ENCODE results near the gene SLU7.

GRCh38 chr5:160452036-160452435 lies 33.2 kb upstream of the SLU7 start:
- TF ChIP-seq CTCF (IDR thresholded peaks at IDR 0.05 in 2 of 3, conservative IDR thresholded peaks at IDR 0.05 in 1 of 3; ENCODE audit: borderline replicate concordance in 1 of 3, insufficient read depth in 1 of 3, low read depth in 2 of 3, low read length in 2 of 3) (no peak), POLR2A (IDR thresholded peaks at IDR 0.05; ENCODE audit: borderline replicate concordance, extremely low read depth, insufficient read depth, insufficient read length) (no peak), REST (IDR thresholded peaks at IDR 0.05; ENCODE audit: low read depth) (no peak), EZH2 (IDR thresholded peaks at IDR 0.05) (no peak), CEBPB (IDR thresholded peaks at IDR 0.05; ENCODE audit: low read depth) (no peak), ATF3 (IDR thresholded peaks at IDR 0.05) (no peak), POLR2AphosphoS5 (IDR thresholded peaks at IDR 0.05; ENCODE audit: low read depth, low read length) (no peak), JUND (IDR thresholded peaks at IDR 0.05) (no peak), ZFX (IDR thresholded peaks at IDR 0.05) (no peak), YY1 (IDR thresholded peaks at IDR 0.05; ENCODE audit: extremely low read depth, insufficient replicate concordance, low read depth, low read length) (no peak), SP1 (IDR thresholded peaks at IDR 0.05; ENCODE audit: low read depth) (no peak), TCF7L2 (IDR thresholded peaks at IDR 0.05; ENCODE audit: borderline replicate concordance, extremely low read depth, insufficient read depth, insufficient read length) (no peak), RAD21 (IDR thresholded peaks at IDR 0.05; ENCODE audit: low read depth) (no peak), MAX (IDR thresholded peaks at IDR 0.05) (no peak)
